ENCODE data around the gene APOM. TPM values are rescaled to one million over a fixed set of nuclear protein-coding genes. Genes with fewer than 3 reads are reported as not detected.

APOM gene
- total RNA-seq, 2 experiments from 2014 or later, result 3.2 to 5.1 TPM

DNA sequence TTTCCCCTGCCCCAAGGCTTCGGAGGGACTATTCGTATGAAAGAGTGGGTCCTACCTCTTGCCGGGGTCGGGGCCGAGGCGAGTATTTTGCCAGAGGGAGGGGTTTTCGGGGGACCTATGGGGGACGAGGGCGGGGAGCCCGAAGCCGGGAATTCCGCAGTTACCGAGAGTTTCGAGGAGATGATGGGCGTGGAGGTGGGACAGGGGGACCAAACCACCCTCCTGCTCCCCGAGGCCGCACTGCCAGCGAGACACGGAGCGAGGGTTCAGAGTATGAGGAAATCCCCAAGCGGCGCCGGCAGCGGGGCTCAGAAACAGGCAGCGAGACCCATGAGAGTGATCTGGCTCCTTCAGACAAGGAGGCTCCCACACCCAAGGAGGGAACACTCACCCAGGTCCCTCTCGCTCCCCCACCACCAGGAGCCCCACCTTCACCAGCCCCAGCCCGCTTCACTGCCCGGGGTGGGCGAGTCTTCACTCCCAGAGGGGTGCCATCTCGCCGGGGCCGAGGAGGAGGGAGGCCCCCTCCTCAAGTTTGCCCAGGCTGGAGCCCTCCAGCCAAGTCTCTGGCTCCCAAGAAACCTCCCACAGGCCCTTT is 23.9 kb upstream of the APOM start:
- POLR2A ChIA-PET, result interaction anchor here (0.7 kb wide), 1 partner anchor 8 kb away, joined by 3 read pairs; no protein-coding TSS in a partner anchor
- no peak overlapping the region for H3K27ac Mint-ChIP-seq
- H3K27me3 Mint-ChIP-seq (ENCODE audit: low read depth), result no peaks in the 10 kb centered on the region
- CTCF ChIA-PET, result no interaction called here
- H3K36me3 Mint-ChIP-seq (ENCODE audit: low read depth), result peaks cover 80% of the 10 kb centered on the region
- DNase-seq (no peak), ATAC-seq (no peak)
- no peaks in the 10 kb centered on the region for H3K9me3 Mint-ChIP-seq (ENCODE audit: insufficient read depth)
- no peak overlapping the region for H3K4me3 Mint-ChIP-seq
- peaks cover 8% of the 10 kb centered on the region for H3K4me1 Mint-ChIP-seq (ENCODE audit: low read depth)

GRCh38 chr6:31632279-31632946 is 23.3 kb upstream of the APOM start:
- POLR2A ChIA-PET, result no interaction called here
- no peaks in the 10 kb centered on the region for H3K27me3 Mint-ChIP-seq (ENCODE audit: low read depth)
- H3K27ac Mint-ChIP-seq, result no peak overlapping the region
- H3K4me3 Mint-ChIP-seq, result no peak overlapping the region
- peaks cover 82% of the 10 kb centered on the region for H3K36me3 Mint-ChIP-seq (ENCODE audit: low read depth)
- H3K4me1 Mint-ChIP-seq (ENCODE audit: low read depth), result peaks cover 5% of the 10 kb centered on the region
- CTCF ChIA-PET, result no interaction called here
- ATAC-seq (no peak), DNase-seq (no peak)
- H3K9me3 Mint-ChIP-seq (ENCODE audit: insufficient read depth), result no peaks in the 10 kb centered on the region

DNA sequence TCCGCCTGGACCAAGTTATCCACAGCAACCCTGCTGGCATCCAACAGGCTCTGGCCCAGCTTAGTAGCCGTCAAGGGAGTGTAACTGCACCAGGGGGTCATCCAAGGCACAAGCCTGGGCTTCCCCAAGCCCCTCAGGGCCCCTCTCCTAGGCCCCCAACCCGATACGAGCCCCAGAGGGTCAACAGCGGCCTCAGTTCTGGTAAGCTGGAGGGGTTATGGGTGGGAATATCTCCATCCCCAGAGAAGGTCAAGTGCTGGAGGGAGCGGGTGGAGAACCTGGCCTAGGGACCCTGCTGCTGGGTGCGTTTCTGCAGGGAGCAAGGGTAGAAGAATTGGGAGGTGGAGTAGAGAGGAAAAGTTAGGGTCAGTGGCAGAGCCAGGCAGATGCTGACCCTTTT is 22.2 kb upstream of the APOM start:
- CTCF ChIA-PET, result interaction anchor here (1.2 kb wide), 1 partner anchor 12 kb away, joined by 3 read pairs; no protein-coding TSS in a partner anchor
- no peak overlapping the region for H3K4me3 Mint-ChIP-seq
- no peaks in the 10 kb centered on the region for H3K9me3 Mint-ChIP-seq (ENCODE audit: insufficient read depth)
- no peaks in the 10 kb centered on the region for H3K27me3 Mint-ChIP-seq (ENCODE audit: low read depth)
- H3K4me1 Mint-ChIP-seq (ENCODE audit: low read depth), result no peaks in the 10 kb centered on the region
- peaks cover 77% of the 10 kb centered on the region for H3K36me3 Mint-ChIP-seq (ENCODE audit: low read depth)
- no peak overlapping the region for H3K27ac Mint-ChIP-seq
- ATAC-seq (no peak), DNase-seq (no peak)
- POLR2A ChIA-PET, result interaction anchor here (1.0 to 2.0 kb wide), 2 partner anchors 11 to 32 kb away, joined by 3 to 6 read pairs; partner anchors contain the start of gene CSNK2B

- Mint-ChIP-seq H3K27me3 (ENCODE audit: low read depth) (no peaks in the 10 kb centered on the region), H3K27ac (no peak overlapping the region), H3K9me3 (ENCODE audit: insufficient read depth) (no peaks in the 10 kb centered on the region), H3K36me3 (ENCODE audit: low read depth) (peaks cover 77% of the 10 kb centered on the region), H3K4me1 (ENCODE audit: low read depth) (peaks cover 4% of the 10 kb centered on the region), H3K4me3 (no peak overlapping the region)
- DNase-seq (no peak), ATAC-seq (no peak)
- CTCF ChIA-PET, result interaction anchor here (1.2 kb wide), 1 partner anchor 13 kb away, joined by 3 read pairs; no protein-coding TSS in a partner anchor
- POLR2A ChIA-PET, result interaction anchor here (1.0 to 2.0 kb wide), 3 partner anchors 11 to 32 kb away, joined by 3 to 6 read pairs (median 4); partner anchors contain the start of genes BAG6 and CSNK2B
These were observed 21.6 kb upstream of the APOM start for GRCh38 chr6:31634131-31634530.

DNA sequence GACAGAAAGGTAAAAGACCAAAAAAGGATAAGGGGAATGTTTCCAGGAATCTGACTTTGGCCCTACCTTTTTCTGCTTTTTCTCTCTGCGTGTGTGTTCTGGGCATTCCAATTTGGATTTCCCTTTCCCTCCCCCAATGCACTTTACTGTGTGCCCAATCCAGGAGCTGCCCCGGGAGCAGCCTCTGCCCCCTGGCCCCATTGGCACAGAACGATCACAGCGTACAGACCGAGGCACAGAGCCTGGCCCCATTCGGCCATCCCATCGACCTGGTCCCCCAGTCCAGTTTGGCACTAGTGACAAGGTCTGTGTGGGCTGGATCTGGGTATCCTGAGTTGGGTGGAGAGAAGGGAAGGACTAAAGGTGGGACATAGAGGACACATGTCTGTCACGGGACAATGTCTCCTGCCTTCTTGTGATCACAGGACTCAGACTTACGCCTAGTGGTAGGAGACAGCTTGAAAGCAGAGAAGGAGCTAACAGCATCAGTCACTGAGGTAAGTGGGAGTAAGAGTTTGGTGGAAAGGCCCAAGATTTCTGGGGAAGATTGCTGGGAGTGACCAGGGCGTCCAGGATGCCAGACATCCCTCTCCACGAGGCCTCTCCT is 20.6 kb upstream of the APOM start:
- H3K36me3 Mint-ChIP-seq (ENCODE audit: low read depth), result peaks cover 77% of the 10 kb centered on the region
- DNase-seq, result no peak
- peaks cover 8% of the 10 kb centered on the region for H3K4me1 Mint-ChIP-seq (ENCODE audit: low read depth)
- H3K27ac Mint-ChIP-seq, result no peak overlapping the region
- no peaks in the 10 kb centered on the region for H3K27me3 Mint-ChIP-seq (ENCODE audit: low read depth)
- POLR2A ChIA-PET, result interaction anchor here (1.0 to 2.0 kb wide), 2 partner anchors 12 to 17 kb away, joined by 4 to 6 read pairs; partner anchors contain the start of gene BAG6
- no peaks in the 10 kb centered on the region for H3K9me3 Mint-ChIP-seq (ENCODE audit: insufficient read depth)
- no peak overlapping the region for H3K4me3 Mint-ChIP-seq
- no peak for ATAC-seq
- CTCF ChIA-PET, result interaction anchor here (1.8 kb wide), 1 partner anchor 12 kb away, joined by 7 read pairs; no protein-coding TSS in a partner anchor

GRCh38 chr6:31636698-31637596 is 18.7 kb upstream of the APOM start:
- CTCF ChIA-PET, result no interaction called here
- H3K36me3 Mint-ChIP-seq (ENCODE audit: low read depth), result peaks cover 74% of the 10 kb centered on the region
- no peak for ATAC-seq
- POLR2A ChIA-PET, result interaction anchor here (0.9 kb wide), 1 partner anchor 14 kb away, joined by 3 read pairs; no protein-coding TSS in a partner anchor
- H3K4me3 Mint-ChIP-seq, result no peak overlapping the region
- peaks cover 8% of the 10 kb centered on the region for H3K4me1 Mint-ChIP-seq (ENCODE audit: low read depth)
- no peaks in the 10 kb centered on the region for H3K9me3 Mint-ChIP-seq (ENCODE audit: insufficient read depth)
- H3K27me3 Mint-ChIP-seq (ENCODE audit: low read depth), result no peaks in the 10 kb centered on the region
- H3K27ac Mint-ChIP-seq, result no peak overlapping the region
- DNase-seq, result no peak

DNA sequence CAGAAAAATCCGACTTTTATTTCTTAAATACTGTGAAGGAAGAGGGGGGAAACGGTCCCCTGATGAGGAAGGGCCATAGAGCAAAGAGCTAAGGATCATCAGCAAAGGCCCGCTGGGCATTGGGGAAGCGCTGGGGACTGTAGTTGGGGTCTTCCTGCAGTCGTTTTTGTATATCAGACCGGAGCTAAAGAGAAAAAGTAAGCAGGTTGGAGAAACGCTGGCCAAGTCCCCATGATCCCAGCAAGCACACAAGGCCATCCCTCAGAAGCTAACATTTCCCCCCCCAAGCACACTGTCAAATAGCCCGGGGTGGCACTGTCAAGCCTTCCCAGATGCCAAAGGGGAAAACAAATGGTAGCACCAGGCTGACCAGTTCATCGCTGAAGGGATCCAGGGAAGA is 16.7 kb upstream of the APOM start:
- CTCF ChIA-PET, result interaction anchor here (1.2 kb wide), 1 partner anchor 58 kb away, joined by 3 read pairs; no protein-coding TSS in a partner anchor
- Mint-ChIP-seq H3K4me3 (no peak overlapping the region), H3K4me1 (ENCODE audit: low read depth) (peaks cover 8% of the 10 kb centered on the region), H3K27me3 (ENCODE audit: low read depth) (no peaks in the 10 kb centered on the region), H3K27ac (no peak overlapping the region), H3K36me3 (ENCODE audit: low read depth) (peaks cover 68% of the 10 kb centered on the region), H3K9me3 (ENCODE audit: insufficient read depth) (no peaks in the 10 kb centered on the region)
- POLR2A ChIA-PET, result interaction anchor here (1.2 to 2.2 kb wide), 3 partner anchors 13 to 17 kb away, joined by 6 to 10 read pairs (median 6); partner anchors contain the start of gene BAG6
- DNase-seq, result no peak
- no peak for ATAC-seq

DNA sequence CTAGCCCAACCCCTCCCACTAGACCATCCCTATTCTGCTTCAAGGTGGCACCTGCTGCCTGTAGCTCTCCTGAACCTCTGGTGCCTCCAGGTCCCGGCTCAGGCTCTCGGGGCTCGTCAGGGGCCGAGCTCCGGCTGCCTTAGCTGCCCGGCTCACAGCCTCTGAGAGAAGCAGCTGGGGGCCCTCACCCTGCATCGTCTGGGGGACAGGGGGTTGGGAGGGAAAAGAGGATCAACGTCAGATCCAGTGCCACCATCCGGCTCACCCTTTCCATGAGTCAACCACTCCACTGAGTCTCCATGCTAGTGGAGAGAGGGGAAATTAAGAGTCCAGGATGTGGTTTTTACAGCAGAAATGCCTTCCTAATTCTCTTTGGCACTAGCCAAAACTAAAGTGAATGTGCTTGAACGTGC is 16.2 kb upstream of the APOM start:
- H3K4me3 Mint-ChIP-seq, result no peak overlapping the region
- peaks cover 8% of the 10 kb centered on the region for H3K4me1 Mint-ChIP-seq (ENCODE audit: low read depth)
- no peak for ATAC-seq
- CTCF ChIA-PET, result interaction anchor here (1.0 to 1.4 kb wide), 3 partner anchors 12 to 59 kb away, joined by 3 to 5 read pairs (median 4); no protein-coding TSS in a partner anchor
- no peaks in the 10 kb centered on the region for H3K27me3 Mint-ChIP-seq (ENCODE audit: low read depth)
- POLR2A ChIA-PET, result interaction anchor here (1.2 to 2.2 kb wide), 2 partner anchors 13 to 17 kb away, joined by 6 to 10 read pairs; partner anchors contain the start of gene BAG6
- H3K27ac Mint-ChIP-seq, result no peak overlapping the region
- H3K36me3 Mint-ChIP-seq (ENCODE audit: low read depth), result peaks cover 65% of the 10 kb centered on the region
- no peak for DNase-seq
- no peaks in the 10 kb centered on the region for H3K9me3 Mint-ChIP-seq (ENCODE audit: insufficient read depth)

- Mint-ChIP-seq H3K4me3 (no peak overlapping the region), H3K36me3 (ENCODE audit: low read depth) (peaks cover 70% of the 10 kb centered on the region), H3K27me3 (ENCODE audit: low read depth) (no peaks in the 10 kb centered on the region), H3K9me3 (ENCODE audit: insufficient read depth) (no peaks in the 10 kb centered on the region), H3K4me1 (ENCODE audit: low read depth) (peaks cover 14% of the 10 kb centered on the region), H3K27ac (no peak overlapping the region)
- ATAC-seq, result no peak
- CTCF ChIA-PET, result interaction anchor here (1.0 to 1.4 kb wide), 3 partner anchors 11 to 60 kb away, joined by 3 to 5 read pairs (median 4); no protein-coding TSS in a partner anchor
- no peak for DNase-seq
- POLR2A ChIA-PET, result interaction anchor here (1.0 to 1.6 kb wide), 3 partner anchors 9 to 12 kb away, joined by 3 to 6 read pairs (median 3); partner anchors contain the start of gene BAG6
These were observed 15.1 kb upstream of the APOM start for GRCh38 chr6:31640612-31641011.

DNA sequence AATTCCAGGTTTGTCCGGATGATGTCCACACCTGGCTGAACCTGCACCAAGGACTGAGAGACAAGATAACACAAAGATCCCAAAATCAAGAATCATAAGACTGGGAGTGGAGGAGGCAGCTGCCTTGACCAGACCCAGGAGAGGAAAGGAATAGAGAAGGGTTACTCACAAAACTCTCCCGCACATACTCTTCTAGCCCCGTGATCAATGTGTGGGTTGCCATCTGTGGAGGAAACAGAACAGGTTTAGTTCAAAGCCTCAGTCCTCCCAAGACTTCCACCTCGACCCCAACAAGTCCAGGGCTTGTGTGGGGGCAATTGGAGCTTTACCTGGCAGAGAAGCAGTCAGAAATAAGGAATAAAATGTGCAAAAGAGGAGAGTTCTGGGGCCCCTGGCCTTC is 14.3 kb upstream of the APOM start:
- no peaks in the 10 kb centered on the region for H3K9me3 Mint-ChIP-seq (ENCODE audit: insufficient read depth)
- H3K27me3 Mint-ChIP-seq (ENCODE audit: low read depth), result no peaks in the 10 kb centered on the region
- no peak for DNase-seq
- H3K27ac Mint-ChIP-seq, result peak overlapping the region; percentile 23
- H3K36me3 Mint-ChIP-seq (ENCODE audit: low read depth), result peaks cover 69% of the 10 kb centered on the region
- no peak for ATAC-seq
- CTCF ChIA-PET, result no interaction called here
- no peak overlapping the region for H3K4me3 Mint-ChIP-seq
- H3K4me1 Mint-ChIP-seq (ENCODE audit: low read depth), result peaks cover 18% of the 10 kb centered on the region
- POLR2A ChIA-PET, result interaction anchor here (1.6 kb wide), 1 partner anchor 11 kb away, joined by 3 read pairs; the partner anchor contains the start of gene BAG6

All from activated CD8-positive, alpha-beta T cell treated with anti-CD3 and anti-CD28 coated beads, Interleukin-2, amount 10 ng/mL, durations not matched to agents 7 days and 5 days (primary cell).